WTC11 (cell line): ENCODE data around the gene UBXN6. TPM values are rescaled to one million over a fixed set of nuclear protein-coding genes. Genes with fewer than 3 reads are reported as not detected.

Experiments
- ATAC-seq: fragments of 200-7000 bp; cut with Tn5 transposase; 2 replicates; pipeline ENCODE4 v1.10.0; 2021; ENCODE audit warnings: mild to moderate bottlenecking, moderate library complexity
- CTCF ChIA-PET: fragments of 300-600 bp; sonication (Branson Sonifier 250); formaldehyde crosslinking; loops from one replicate; lab custom pipeline; 2021; ENCODE audit warnings: antibody characterized with exemption; lab: Charles Lee
- POLR2A ChIA-PET: fragments of 350-600 bp; sonication (Branson Sonifier 250); formaldehyde crosslinking; loops from one replicate; lab custom pipeline; 2021; ENCODE audit warnings: antibody characterized with exemption; lab: Charles Lee
- DNase-seq: peaks from one replicate; pipeline ENCODE4 v3.0.0; 2021; ENCODE audit warnings: low spot score
- H3K27ac Mint-ChIP-seq: 2 replicates; pipeline ENCODE4 v1.8.0; 2021; ENCODE audit warnings: mixed read lengths
- H3K27me3 Mint-ChIP-seq: 2 replicates; pipeline ENCODE4 v1.8.0; 2021; ENCODE audit warnings: low read depth, mild to moderate bottlenecking, moderate library complexity, mixed read lengths
- H3K36me3 Mint-ChIP-seq: 2 replicates; pipeline ENCODE4 v1.8.0; 2021; ENCODE audit warnings: mixed read lengths
- H3K4me1 Mint-ChIP-seq: 2 replicates; pipeline ENCODE4 v1.8.0; 2022; ENCODE audit warnings: mixed read lengths
- H3K4me3 Mint-ChIP-seq: 2 replicates; pipeline ENCODE4 v1.8.0; 2021; ENCODE audit warnings: mild to moderate bottlenecking, moderate library complexity, mixed read lengths
- H3K9me3 Mint-ChIP-seq: 2 replicates; pipeline ENCODE4 v1.8.0; 2021; ENCODE audit warnings: mixed read lengths
- ATF3 ChIP-seq: sonication (generic); formaldehyde crosslinking; conservative IDR thresholded peaks from 2 replicates; pipeline ENCODE4 v1.8.1; 2022; ENCODE audit warnings: mild to moderate bottlenecking, missing genetic modification reagents
- ATF6 ChIP-seq: sonication (generic); formaldehyde crosslinking; IDR thresholded peaks from 2 replicates; pipeline ENCODE4 v1.8.1; 2023; ENCODE audit warnings: mild to moderate bottlenecking, missing genetic modification reagents
- CDX4 ChIP-seq: fragments of 250-450 bp; sonication (Bioruptor Pico); IDR thresholded peaks from 2 replicates; pipeline ENCODE4 v1.9.0; 2021; ENCODE audit warnings: moderate library complexity, mild to moderate bottlenecking, inconsistent platforms, borderline replicate concordance
- CREB1 ChIP-seq: sonication (generic); formaldehyde crosslinking; IDR thresholded peaks from 2 replicates; pipeline ENCODE4 v1.8.0; 2023; ENCODE audit warnings: mild to moderate bottlenecking, missing genetic modification reagents
- E2F1 ChIP-seq: sonication (generic); formaldehyde crosslinking; IDR thresholded peaks from 2 replicates; pipeline ENCODE4 v1.8.0; 2022; ENCODE audit warnings: mild to moderate bottlenecking, missing genetic modification reagents
- E2F5 ChIP-seq: sonication (generic); formaldehyde crosslinking; IDR thresholded peaks from 2 replicates; pipeline ENCODE4 v1.8.1; 2022; ENCODE audit warnings: mild to moderate bottlenecking, moderate library complexity, missing genetic modification reagents
- ELF4 ChIP-seq: sonication (generic); formaldehyde crosslinking; IDR thresholded peaks from 2 replicates; pipeline ENCODE4 v1.8.1; 2022; ENCODE audit warnings: low read depth, mild to moderate bottlenecking, moderate library complexity, missing genetic modification reagents
- EMX1 ChIP-seq: fragments of 250-450 bp; sonication (Bioruptor Pico); IDR thresholded peaks from 2 replicates; pipeline ENCODE4 v1.8.0; 2021; ENCODE audit warnings: mild to moderate bottlenecking
- ETV6 ChIP-seq: sonication (generic); formaldehyde crosslinking; IDR thresholded peaks from 2 replicates; pipeline ENCODE4 v1.8.1; 2022; ENCODE audit warnings: mild to moderate bottlenecking, missing genetic modification reagents
- FOXP1 ChIP-seq: sonication (generic); formaldehyde crosslinking; IDR thresholded peaks from 2 replicates; pipeline ENCODE4 v1.8.0; 2022; ENCODE audit warnings: missing genetic modification reagents, mild to moderate bottlenecking, moderate library complexity, borderline replicate concordance
- MAX ChIP-seq: sonication (generic); formaldehyde crosslinking; IDR thresholded peaks from 2 replicates; pipeline ENCODE4 v1.8.0; 2022; ENCODE audit warnings: mild to moderate bottlenecking, missing genetic modification reagents
- MLX ChIP-seq: sonication (generic); formaldehyde crosslinking; IDR thresholded peaks from 2 replicates; pipeline ENCODE4 v1.8.1; 2023; ENCODE audit warnings: mild to moderate bottlenecking, missing genetic modification reagents, moderate library complexity
- MYBL2 ChIP-seq: sonication (generic); formaldehyde crosslinking; IDR thresholded peaks from 2 replicates; pipeline ENCODE4 v1.8.1; 2023; ENCODE audit warnings: mild to moderate bottlenecking, moderate library complexity, missing genetic modification reagents
- NR1H2 ChIP-seq: sonication (generic); formaldehyde crosslinking; IDR thresholded peaks from 2 replicates; pipeline ENCODE4 v1.9.0; 2021; ENCODE audit warnings: mild to moderate bottlenecking, moderate library complexity, missing genetic modification reagents
- SOX15 ChIP-seq: fragments of 250-450 bp; sonication (Bioruptor Pico); IDR thresholded peaks from 2 replicates; pipeline ENCODE4 v1.9.0; 2021; ENCODE audit warnings: mild to moderate bottlenecking
- STAT6 ChIP-seq: sonication (generic); formaldehyde crosslinking; conservative IDR thresholded peaks from 2 replicates; pipeline ENCODE4 v1.8.1; 2023; ENCODE audit warnings: mild to moderate bottlenecking, low read depth, missing genetic modification reagents, moderate library complexity
- USF2 ChIP-seq: sonication (generic); formaldehyde crosslinking; IDR thresholded peaks from 2 replicates; pipeline ENCODE4 v1.8.1; 2023; ENCODE audit warnings: mild to moderate bottlenecking, missing genetic modification reagents, moderate library complexity
- ZNF138 ChIP-seq: sonication (generic); formaldehyde crosslinking; conservative IDR thresholded peaks from 2 replicates; pipeline ENCODE4 v1.8.1; 2022; ENCODE audit warnings: mild to moderate bottlenecking, moderate library complexity, missing genetic modification reagents
- ZNF232 ChIP-seq: sonication (generic); formaldehyde crosslinking; IDR thresholded peaks from 2 replicates; pipeline ENCODE4 v1.8.0; 2022; ENCODE audit warnings: mild to moderate bottlenecking, missing genetic modification reagents
- ZNF263 ChIP-seq: sonication (generic); formaldehyde crosslinking; IDR thresholded peaks from 2 replicates; pipeline ENCODE4 v1.8.1; 2022; ENCODE audit warnings: low read depth, mild to moderate bottlenecking, moderate library complexity, missing genetic modification reagents
- ZNF317 ChIP-seq: sonication (generic); formaldehyde crosslinking; IDR thresholded peaks from 2 replicates; pipeline ENCODE4 v1.8.1; 2023; ENCODE audit warnings: low read depth, mild to moderate bottlenecking, moderate library complexity, missing genetic modification reagents, borderline replicate concordance
- total RNA-seq: library from RNA; stranded (reverse); gene quantifications from 3 replicates; pipeline ENCODE4 v1.2.3, GENCODE V29; 2021

The UBXN6 gene
- total RNA-seq, 1 experiment from 2014 or later: 34.8 TPM

GRCh38 chr19:4402171-4403004, 55.2 kb downstream of the UBXN6 start, which contains the start of gene CHAF1A (continued):
- TF ChIP-seq ELF4 (CRISPR knock-in tag) (peak; percentile 75; the same call in 1 of the 2 replicates), CREB1 (CRISPR knock-in tag) (no peak), MYBL2 (CRISPR knock-in tag) (peak; percentile 29; the same call in 1 of the 2 replicates), FOXP1 (CRISPR knock-in tag) (0 out of 2 replicates have a peak, but pooled peaks have one; percentile 57), USF2 (CRISPR knock-in tag) (peak; percentile 100)

- no peak for ATAC-seq
- H3K27ac Mint-ChIP-seq: peak overlapping the region; percentile 97
- H3K36me3 Mint-ChIP-seq: peaks cover 20% of the 10 kb centered on the region
- H3K4me3 Mint-ChIP-seq: peak overlapping the region; percentile 96
- peaks cover 52% of the 10 kb centered on the region for H3K4me1 Mint-ChIP-seq
- no peaks in the 10 kb centered on the region for H3K27me3 Mint-ChIP-seq
- H3K9me3 Mint-ChIP-seq: no peaks in the 10 kb centered on the region
- CTCF ChIA-PET: interaction anchor here (0.5 to 1.4 kb wide), 24 partner anchors 8 to 262 kb away, joined by 3 to 20 read pairs (median 5); partner anchors contain the start of genes HDGFL2, PLIN5 and YJU2
- POLR2A ChIA-PET: interaction anchor here (1.0 to 1.6 kb wide), 4 partner anchors 11 to 70 kb away, joined by 3 to 6 read pairs (median 4); no protein-coding TSS in a partner anchor
- DNase-seq: no peak
- TF ChIP-seq ELF4 (CRISPR knock-in tag): no peak
- TF ChIP-seq ATF6 (CRISPR knock-in tag): no peak
- TF ChIP-seq EMX1 (CRISPR knock-in tag): no peak
- no peak for TF ChIP-seq ATF3 (CRISPR knock-in tag)
- TF ChIP-seq STAT6: no peak
- no peak for TF ChIP-seq ETV6 (CRISPR knock-in tag)
- TF ChIP-seq MAX (CRISPR knock-in tag): no peak
- no peak for TF ChIP-seq SOX15 (CRISPR knock-in tag)
- no peak for TF ChIP-seq ZNF138
- no peak for TF ChIP-seq FOXP1 (CRISPR knock-in tag)
- no peak for TF ChIP-seq NR1H2 (CRISPR knock-in tag)
- no peak for TF ChIP-seq MLX (CRISPR knock-in tag)
- no peak for TF ChIP-seq ZNF232 (CRISPR knock-in tag)
- TF ChIP-seq CDX4 (CRISPR knock-in tag): no peak
- no peak for TF ChIP-seq ZNF263 (CRISPR knock-in tag)
- TF ChIP-seq E2F5 (CRISPR knock-in tag): no peak
- TF ChIP-seq E2F1 (CRISPR knock-in tag): no peak
- TF ChIP-seq ZNF317 (CRISPR knock-in tag): no peak
Measured at GRCh38 chr19:4401769-4402170, 55.8 kb downstream of the UBXN6 start.
